GM12878 (cell line): Measurements from ENCODE around the gene KRT12. TPM values are rescaled to one million over a fixed set of nuclear protein-coding genes. Genes with fewer than 3 reads are reported as not detected.

ENCODE experiments used
- ATAC-seq: fragments of 200-7000 bp; cut with Tn5 transposase; 3 replicates; pipeline ENCODE4 v1.9.1; 2020; ENCODE audit warnings: mild to moderate bottlenecking, moderate library complexity
- BruUV-seq: library from RNA; stranded (reverse); fragments of 400-500 nt; replicated peaks from 2 replicates; lab custom pipeline; 2021; lab: Mats Ljungman, UMichigan
- CTCF ChIA-PET: fragments of 300-600 bp; sonication (Branson Sonifier 250); formaldehyde crosslinking; extraction: SDS; loops from one replicate; lab custom pipeline; 2021; ENCODE audit warnings: inconsistent platforms; lab: Yijun Ruan, JAX
- POLR2A ChIA-PET: fragments of 350-600 bp; formaldehyde crosslinking; extraction: SDS; loops from one replicate; lab custom pipeline; 2021; ENCODE audit warnings: inconsistent platforms; lab: Charles Lee
- RAD21 ChIA-PET: fragments of 300-600 bp; sonication (Branson Sonifier 250); formaldehyde crosslinking; loops from one replicate; lab custom pipeline; 2023; ENCODE audit warnings: antibody characterized with exemption; ENCODE audit not compliant: unreplicated experiment; lab: Charles Lee
- SMC1A ChIA-PET: fragments of 300-600 bp; sonication (Branson Sonifier 250); formaldehyde crosslinking; loops from one replicate; lab custom pipeline; 2023; ENCODE audit not compliant: unreplicated experiment, uncharacterized antibody; lab: Charles Lee
- DNase-seq: peaks from one replicate; pipeline ENCODE4 v3.0.0-alpha.2; 2011; ENCODE audit warnings: low read depth, low spot score
- FAIRE-seq: peaks from 3 replicates; lab custom pipeline; 2011; peaks lifted over from hg19 to GRCh38; lab: Jason Lieb, UNC
- H2AFZ ChIP-seq: 2 replicates; pipeline ENCODE4 v1.6.0; 2011; ENCODE audit warnings: low read depth, low read length, control low read depth; ENCODE audit not compliant: control insufficient read depth
- H3K27ac ChIP-seq: 2 replicates; pipeline ENCODE4 v1.5.1; 2011; ENCODE audit warnings: control low read depth; ENCODE audit not compliant: control insufficient read depth, insufficient read depth
- H3K27me3 ChIP-seq, 2 experiments: replicated peaks in 1 of 2; 2 replicates each; pipeline versions ENCODE4 v1.6.0 to v1.6.1; 2011; ENCODE audit warnings: low read length in 1 of 2; ENCODE audit not compliant: control insufficient read depth in 2 of 2, insufficient read depth in 2 of 2
- H3K36me3 ChIP-seq, 2 experiments: 2 replicates each; pipeline ENCODE4 v1.5.1; 2011; ENCODE audit warnings: low read length in 1 of 2; ENCODE audit not compliant: control insufficient read depth in 2 of 2, insufficient read depth in 2 of 2
- H3K4me1 ChIP-seq: 2 replicates; pipeline ENCODE4 v1.6.1; 2011; ENCODE audit warnings: mild to moderate bottlenecking, low read length, moderate library complexity, mixed read lengths; ENCODE audit not compliant: control insufficient read depth, insufficient read depth
- H3K4me2 ChIP-seq: 2 replicates; pipeline ENCODE4 v1.6.0; 2011; ENCODE audit warnings: control low read depth; ENCODE audit not compliant: control insufficient read depth, insufficient read depth
- H3K4me3 ChIP-seq: fragments of 200-600 bp; sonication (generic); 2 replicates; pipeline ENCODE4 v1.5.1; 2016
- H3K79me2 ChIP-seq: 2 replicates; pipeline ENCODE4 v1.6.0; 2011; ENCODE audit warnings: low read length; ENCODE audit not compliant: control insufficient read depth, insufficient read depth
- H3K9ac ChIP-seq: 2 replicates; pipeline ENCODE4 v1.8.0; 2011; ENCODE audit warnings: low read length, control low read depth, mixed read lengths; ENCODE audit not compliant: control insufficient read depth, insufficient read depth
- H3K9me3 ChIP-seq: replicated peaks from 3 replicates; pipeline ENCODE4 v1.5.1; 2011; ENCODE audit warnings: mild to moderate bottlenecking, low read length; ENCODE audit not compliant: control insufficient read depth, insufficient read depth
- H4K20me1 ChIP-seq: 2 replicates; pipeline ENCODE4 v1.6.0; 2011; ENCODE audit not compliant: control insufficient read depth, insufficient read depth
- EP300 ChIP-seq, 2 experiments: fragments of 150-350 bp in 1 of 2; IDR thresholded peaks; 2 replicates each; pipeline ENCODE4 v1.6.1; 2011 to 2012; ENCODE audit warnings: low read depth in 2 of 2, low read length in 2 of 2, borderline replicate concordance in 1 of 2, improper control_type of control experiment in 1 of 2, inconsistent platforms in 1 of 2; ENCODE audit not compliant: control insufficient read depth in 1 of 2
- FOXM1 ChIP-seq: IDR thresholded peaks from 2 replicates; pipeline ENCODE4 v1.6.1; 2012; ENCODE audit warnings: low read depth, mild to moderate bottlenecking, inconsistent platforms, low read length, moderate library complexity
- PML ChIP-seq: IDR thresholded peaks from 2 replicates; pipeline ENCODE4 v1.6.1; 2012; ENCODE audit warnings: low read length, inconsistent platforms
- ZBED1 ChIP-seq: IDR thresholded peaks from 2 replicates; pipeline ENCODE4 v1.6.1; 2016; ENCODE audit warnings: borderline replicate concordance
- ZNF384 ChIP-seq: IDR thresholded peaks from 2 replicates; pipeline ENCODE4 v1.6.1; 2012; ENCODE audit warnings: low read depth, mild to moderate bottlenecking, low read length, improper control_type of control experiment, borderline replicate concordance
- WGBS: methylation state at CpG from one replicate; pipeline ENCODE4 v1.1.6; 2016; ENCODE audit warnings: low lambda C conversion rate; ENCODE audit not compliant: insufficient replicate concordance, insufficient coverage; ENCODE audit errors: missing lambda C conversion rate; 5-methylcytosine and 5-hydroxymethylcytosine counted together
- in situ Hi-C: fragments of 300-500 bp; cut with MboI; formaldehyde crosslinking; loops from 9 replicates; pipeline ENCODE4 v1.14.3; 2018; ENCODE audit warnings: mixed read lengths
- intact Hi-C: fragments of 100-400 bp; cut with micrococcal nuclease; formaldehyde crosslinking; loops from one replicate; pipeline ENCODE4 v1.14.2; 2022; ENCODE audit not compliant: unreplicated experiment
- polyA plus RNA-seq, 11 experiments: library from polyadenylated mRNA; depleted of rRNA in 4 of 11; unstranded in 6 of 11; stranded (reverse) in 5 of 11; fragments of >200 nt; fragmentation: Nextera tagmentation in 4 of 11; fragmentation: Illumina TruSeq in 1 of 11; extraction: Ambion mirVana in 4 of 11; extraction: Trizol in 1 of 11; gene quantifications; 1 replicate in 1 of 11; 2 replicates in 10 of 11; pipeline versions ENCODE4 v1.2.1 to v1.2.3, GENCODE V29; 2011 to 2016; ENCODE audit warnings: inconsistent platforms in 2 of 11, missing spikeins in 2 of 11, low read depth in 1 of 11
- total RNA-seq, 4 experiments: library from RNA; depleted of rRNA in 3 of 4; stranded (reverse); fragments of >200 nt in 3 of 4; fragmentation: Illumina TruSeq in 1 of 4; extraction: Trizol in 1 of 4; gene quantifications; 2 replicates each; pipeline versions ENCODE4 v1.2.1 to v1.2.3, GENCODE V29; 2013 to 2021
- TF ChIP-seq, protein P1 (sequence below): fragments of 450-650 bp; IDR thresholded peaks from 2 replicates; pipeline ENCODE4 v1.6.1; 2017; ENCODE audit warnings: borderline replicate concordance

KRT12 gene
- total and polyA plus RNA-seq, 10 of the 15 experiments (the other 5 are each of a cell fraction or from before 2014, with no cell fraction given), result not detected

DNA sequence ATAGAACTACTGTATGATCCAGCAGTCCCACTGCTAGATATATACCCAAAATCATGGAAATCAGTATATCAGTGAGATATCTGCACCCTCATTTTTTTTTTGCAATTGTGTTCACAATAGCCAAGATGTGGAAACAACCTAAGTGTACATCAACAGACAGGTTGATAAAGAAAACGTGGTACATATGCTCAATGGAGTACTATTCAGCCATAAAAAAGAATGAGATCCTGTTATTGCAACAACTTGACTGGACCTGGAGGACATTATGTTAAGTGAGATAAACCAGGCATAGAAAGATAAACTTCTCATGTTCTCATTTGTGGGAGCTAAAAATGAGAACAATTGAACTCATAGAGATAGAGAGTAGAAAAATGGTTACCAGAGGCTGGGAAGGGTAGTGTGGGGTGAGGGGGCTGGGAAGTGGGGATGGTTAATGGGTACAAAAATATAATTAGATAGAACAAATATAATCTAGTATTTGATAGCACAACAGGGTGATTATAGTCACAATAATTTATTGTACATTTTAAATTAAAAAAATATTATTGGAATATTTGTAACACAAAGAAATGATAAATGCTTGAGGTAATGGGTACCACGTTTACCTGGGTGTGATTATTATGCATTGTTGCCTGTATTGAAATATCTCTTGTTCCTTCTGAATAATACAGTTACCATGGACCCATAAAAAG, 36.8 kb downstream of the KRT12 start:
- no peaks in the 10 kb centered on the region for H3K4me1 ChIP-seq
- H3K79me2 ChIP-seq, result no peaks in the 10 kb centered on the region
- ATAC-seq, result no peak
- H3K27me3 ChIP-seq, result no peaks in the 10 kb centered on the region
- TF ChIP-seq ZBED1 (no peak), PML (no peak), ZNF384 (no peak), EP300 (IDR thresholded peaks at IDR 0.05; ENCODE audit: borderline replicate concordance in 1 of 2, control insufficient read depth in 1 of 2, low read depth in 2 of 2, low read length in 2 of 2) (no peak), FOXM1 (no peak)
- TF ChIP-seq, protein P1, sequence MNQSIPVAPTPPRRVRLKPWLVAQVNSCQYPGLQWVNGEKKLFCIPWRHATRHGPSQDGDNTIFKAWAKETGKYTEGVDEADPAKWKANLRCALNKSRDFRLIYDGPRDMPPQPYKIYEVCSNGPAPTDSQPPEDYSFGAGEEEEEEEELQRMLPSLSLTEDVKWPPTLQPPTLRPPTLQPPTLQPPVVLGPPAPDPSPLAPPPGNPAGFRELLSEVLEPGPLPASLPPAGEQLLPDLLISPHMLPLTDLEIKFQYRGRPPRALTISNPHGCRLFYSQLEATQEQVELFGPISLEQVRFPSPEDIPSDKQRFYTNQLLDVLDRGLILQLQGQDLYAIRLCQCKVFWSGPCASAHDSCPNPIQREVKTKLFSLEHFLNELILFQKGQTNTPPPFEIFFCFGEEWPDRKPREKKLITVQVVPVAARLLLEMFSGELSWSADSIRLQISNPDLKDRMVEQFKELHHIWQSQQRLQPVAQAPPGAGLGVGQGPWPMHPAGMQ, result no peak
- no peak overlapping the region for H3K9ac ChIP-seq
- CTCF ChIA-PET, result interaction anchor here (1.0 kb wide), 1 partner anchor 11 kb away, joined by 3 read pairs; no protein-coding TSS in a partner anchor
- RAD21 ChIA-PET, result no interaction called here
- FAIRE-seq, result no peak
- SMC1A ChIA-PET, result no interaction called here
- DNase-seq, result no peak
- no peaks in the 10 kb centered on the region for H3K9me3 ChIP-seq
- intact Hi-C loops (no loop called here), in situ Hi-C loops (no loop called here)
- POLR2A ChIA-PET, result no interaction called here
- no peak overlapping the region for H3K4me2 ChIP-seq
- H2AFZ ChIP-seq, result no peak overlapping the region
- H3K36me3 ChIP-seq, result no peaks in the 10 kb centered on the region
- 70% methylated on average over 2 of the region's 2 CpGs for WGBS
- no peak overlapping the region for H3K27ac ChIP-seq
- no TSS peak for BruUV-seq
- H3K4me3 ChIP-seq, result no peak overlapping the region
- no peaks in the 10 kb centered on the region for H4K20me1 ChIP-seq
